NCI-H187 treated with DMSO at 0.1 percent for 48 hours (cell line): Measurements from ENCODE around the gene PIP5K1A.
"Not testable (repeated sequence)": the region's sequence is repeated elsewhere in the genome, so short reads cannot be mapped to it uniquely, and the experiment has no call there.

Source experiments
- DNase-seq: peaks from one replicate; lab custom pipeline; 2025; lab: John Stamatoyannopoulos, UW

PIP5K1A gene, protein sequence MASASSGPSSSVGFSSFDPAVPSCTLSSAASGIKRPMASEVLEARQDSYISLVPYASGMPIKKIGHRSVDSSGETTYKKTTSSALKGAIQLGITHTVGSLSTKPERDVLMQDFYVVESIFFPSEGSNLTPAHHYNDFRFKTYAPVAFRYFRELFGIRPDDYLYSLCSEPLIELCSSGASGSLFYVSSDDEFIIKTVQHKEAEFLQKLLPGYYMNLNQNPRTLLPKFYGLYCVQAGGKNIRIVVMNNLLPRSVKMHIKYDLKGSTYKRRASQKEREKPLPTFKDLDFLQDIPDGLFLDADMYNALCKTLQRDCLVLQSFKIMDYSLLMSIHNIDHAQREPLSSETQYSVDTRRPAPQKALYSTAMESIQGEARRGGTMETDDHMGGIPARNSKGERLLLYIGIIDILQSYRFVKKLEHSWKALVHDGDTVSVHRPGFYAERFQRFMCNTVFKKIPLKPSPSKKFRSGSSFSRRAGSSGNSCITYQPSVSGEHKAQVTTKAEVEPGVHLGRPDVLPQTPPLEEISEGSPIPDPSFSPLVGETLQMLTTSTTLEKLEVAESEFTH

DNA sequence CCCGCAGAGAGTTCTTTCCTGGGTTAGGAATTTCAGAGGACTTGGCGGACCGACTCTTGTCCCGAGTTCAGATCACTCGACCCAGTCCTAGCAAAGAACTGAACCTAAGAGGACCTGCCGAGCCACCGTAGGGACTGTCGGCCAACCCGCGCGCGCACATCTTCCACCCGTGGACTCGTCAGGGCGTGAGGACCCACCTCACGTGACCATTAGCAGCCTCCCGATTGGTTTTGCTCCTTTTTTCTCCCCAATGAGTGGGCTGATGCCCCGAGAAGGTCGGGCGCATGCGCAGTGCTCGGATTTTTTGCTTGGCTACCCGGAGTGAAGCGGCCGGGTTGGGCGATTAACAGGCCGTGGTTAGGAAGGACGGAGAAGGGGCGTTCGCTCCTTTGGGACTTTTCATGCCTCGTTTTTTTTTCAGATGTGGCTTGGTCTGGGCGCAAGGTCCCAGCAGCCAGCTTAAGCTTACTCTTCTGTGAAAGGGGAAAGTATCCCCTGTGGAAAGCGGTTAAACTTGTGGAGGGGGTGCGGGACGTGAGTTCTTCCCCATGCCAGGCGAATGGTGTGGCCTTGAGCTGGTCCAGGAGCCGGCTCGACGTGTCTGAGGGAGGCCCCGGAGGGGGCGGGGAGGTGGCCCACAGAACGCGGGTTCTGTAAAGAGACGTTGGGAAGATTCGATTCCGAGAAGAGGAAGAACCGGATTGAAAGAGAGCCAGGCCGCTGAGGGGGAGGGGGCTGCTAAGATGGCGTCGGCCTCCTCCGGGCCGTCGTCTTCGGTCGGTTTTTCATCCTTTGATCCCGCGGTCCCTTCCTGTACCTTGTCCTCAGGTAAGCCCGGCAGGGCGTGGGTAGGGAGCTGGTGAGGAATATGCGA is at the start of gene PIP5K1A:
Gene PIP5K1A, plus strand, starts transcription at position 299 of the 874 bp plus-strand sequence. Its CDS starts 445 bp downstream, at position 744.
- DNase-seq: peak; percentile 100

DNA sequence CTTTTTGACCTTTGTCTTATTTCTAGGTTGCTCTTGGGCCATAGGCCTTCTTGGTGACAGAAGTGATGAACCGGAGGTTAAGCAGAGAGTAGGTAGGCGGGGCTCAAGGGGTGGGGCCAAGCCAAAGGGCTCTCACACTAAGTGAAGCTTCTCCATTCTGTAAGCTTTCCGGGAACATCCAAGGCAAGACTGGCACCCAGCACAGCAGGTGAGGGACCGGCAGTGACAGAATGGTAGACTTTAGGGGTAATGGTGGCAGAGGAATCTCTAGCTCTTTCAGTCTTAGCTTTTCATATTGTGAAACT is 41.9 kb upstream of the PIP5K1A start, which contains the start of gene TNFAIP8L2:
Gene TNFAIP8L2, plus strand, starts transcription at position 135 of the 305 bp plus-strand sequence. CDS start 2,049 bp downstream, outside the sequence.
- DNase-seq: no peak

DNA sequence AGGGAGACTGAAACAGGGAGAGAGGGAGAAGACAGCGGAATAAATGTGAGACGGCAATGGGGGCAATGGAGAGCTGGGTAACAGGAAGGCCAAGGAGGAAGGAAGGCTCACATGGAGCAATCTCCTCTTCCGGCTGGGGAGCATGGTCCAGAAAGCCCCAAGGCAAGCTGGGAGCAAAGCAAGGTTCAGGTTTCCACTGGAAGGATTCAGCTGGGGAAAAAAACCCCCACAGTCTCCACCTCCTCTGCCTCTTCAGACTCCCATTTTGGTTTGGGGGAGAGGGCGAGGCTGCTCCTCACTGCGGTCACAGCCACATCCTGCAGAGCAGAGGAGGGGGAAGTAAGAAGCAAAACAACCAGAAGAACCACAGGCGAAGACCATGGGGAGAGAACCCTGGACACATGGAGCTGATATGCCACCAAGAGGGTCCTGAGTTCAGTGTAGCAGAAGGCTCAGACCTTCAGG is 41.3 kb upstream of the PIP5K1A start:
- no peak for DNase-seq

DNA sequence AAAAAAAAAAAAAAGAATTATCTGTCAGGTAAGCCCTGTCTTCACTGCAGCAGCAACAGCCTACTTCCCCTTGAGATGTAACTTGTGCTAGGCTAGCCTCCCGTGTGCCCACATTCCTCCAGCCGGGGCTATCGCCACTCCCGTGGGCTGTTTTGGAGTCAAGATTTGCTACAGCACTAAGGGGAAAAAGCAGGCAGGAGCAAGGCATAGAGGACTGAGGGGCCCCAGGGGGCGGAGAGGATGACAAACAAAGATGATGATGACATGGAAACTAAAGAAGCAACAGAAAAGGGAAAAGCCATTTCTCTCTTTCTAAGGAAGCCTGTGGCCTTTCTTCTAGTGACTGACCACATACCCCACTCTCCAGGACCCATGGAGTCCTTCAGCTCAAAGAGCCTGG is 40.0 kb upstream of the PIP5K1A start:
- no peak for DNase-seq

DNA sequence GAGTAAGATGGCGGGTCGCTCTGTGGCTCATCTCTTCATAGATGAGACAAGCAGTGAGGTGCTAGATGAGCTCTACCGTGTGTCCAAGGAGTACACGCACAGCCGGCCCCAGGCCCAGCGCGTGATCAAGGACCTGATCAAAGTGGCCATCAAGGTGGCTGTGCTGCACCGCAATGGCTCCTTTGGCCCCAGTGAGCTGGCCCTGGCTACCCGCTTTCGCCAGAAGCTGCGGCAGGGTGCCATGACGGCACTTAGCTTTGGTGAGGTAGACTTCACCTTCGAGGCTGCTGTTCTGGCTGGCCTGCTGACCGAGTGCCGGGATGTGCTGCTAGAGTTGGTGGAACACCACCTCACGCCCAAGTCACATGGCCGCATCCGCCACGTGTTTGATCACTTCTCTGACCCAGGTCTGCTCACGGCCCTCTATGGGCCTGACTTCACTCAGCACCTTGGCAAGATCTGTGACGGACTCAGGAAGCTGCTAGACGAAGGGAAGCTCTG is 39.6 kb upstream of the PIP5K1A start:
- DNase-seq: no peak

DNA sequence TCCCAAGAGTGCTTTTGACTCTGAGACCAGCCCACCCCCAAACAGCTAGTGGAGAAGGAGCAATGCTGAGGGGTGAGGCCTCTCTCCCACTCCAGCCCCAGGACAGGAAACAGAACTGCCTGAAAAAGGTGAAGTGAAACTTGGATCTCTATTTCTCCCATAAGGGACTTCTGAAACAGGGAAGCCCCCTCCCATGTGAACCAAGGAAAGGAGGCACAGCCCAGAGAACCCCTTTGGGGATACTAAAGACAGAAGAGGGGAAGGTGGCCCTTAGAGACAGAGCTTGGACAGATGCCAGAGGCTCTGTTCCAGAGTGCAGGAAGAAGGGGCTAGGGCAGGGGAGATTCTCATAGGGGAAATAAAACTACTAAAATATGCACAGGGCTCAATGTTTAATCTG is 39.0 kb upstream of the PIP5K1A start:
- no peak for DNase-seq

DNA sequence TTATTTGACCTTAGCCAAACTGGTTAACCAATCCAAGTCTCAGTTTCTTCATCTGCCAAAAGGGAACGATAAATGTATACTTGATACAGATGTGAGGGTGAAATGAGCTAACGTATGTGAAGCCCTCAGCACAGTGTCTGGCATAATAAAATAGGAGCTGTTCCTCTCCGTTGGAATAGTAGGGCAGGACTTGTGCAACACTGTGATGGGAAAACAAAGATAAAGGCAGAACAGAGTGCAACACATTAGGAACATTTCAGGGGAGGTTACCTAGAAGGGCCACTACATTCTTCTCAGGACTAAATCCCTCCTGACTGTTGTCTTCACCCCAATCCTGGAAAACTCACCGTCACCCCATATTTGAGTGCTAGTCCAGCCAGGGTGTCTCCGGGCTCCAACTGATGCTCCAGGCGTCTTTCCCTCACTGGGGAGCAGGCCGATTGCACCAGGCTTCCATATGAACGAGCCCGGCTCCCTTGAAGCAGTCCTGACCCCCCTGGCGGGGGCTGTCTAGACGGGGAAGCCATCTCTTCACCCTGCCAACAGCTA is 33.5 kb upstream of the PIP5K1A start:
- DNase-seq: no peak

DNA sequence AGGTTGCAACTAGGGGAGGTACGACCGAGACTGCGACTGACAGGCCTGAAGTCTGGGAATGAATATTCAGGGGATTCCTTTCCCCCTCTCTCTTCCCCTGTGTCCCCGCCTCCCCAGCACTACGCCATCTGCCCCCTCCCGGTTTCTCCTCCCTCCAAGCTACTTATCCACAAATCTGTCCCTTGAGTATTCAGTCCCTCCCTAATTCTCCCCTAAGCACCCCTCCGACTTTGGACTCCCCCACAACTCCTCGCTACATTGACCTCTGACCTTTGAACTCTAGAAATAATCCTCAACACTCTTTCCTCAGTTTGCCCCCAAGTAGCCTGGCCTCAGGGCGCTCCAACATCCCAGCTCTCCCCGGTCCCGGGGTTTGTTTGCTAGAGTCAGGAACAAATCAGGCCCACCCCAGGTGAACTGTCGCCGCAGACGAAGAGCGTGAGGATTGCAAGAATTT is 33.0 kb upstream of the PIP5K1A start:
- no peak for DNase-seq

DNA sequence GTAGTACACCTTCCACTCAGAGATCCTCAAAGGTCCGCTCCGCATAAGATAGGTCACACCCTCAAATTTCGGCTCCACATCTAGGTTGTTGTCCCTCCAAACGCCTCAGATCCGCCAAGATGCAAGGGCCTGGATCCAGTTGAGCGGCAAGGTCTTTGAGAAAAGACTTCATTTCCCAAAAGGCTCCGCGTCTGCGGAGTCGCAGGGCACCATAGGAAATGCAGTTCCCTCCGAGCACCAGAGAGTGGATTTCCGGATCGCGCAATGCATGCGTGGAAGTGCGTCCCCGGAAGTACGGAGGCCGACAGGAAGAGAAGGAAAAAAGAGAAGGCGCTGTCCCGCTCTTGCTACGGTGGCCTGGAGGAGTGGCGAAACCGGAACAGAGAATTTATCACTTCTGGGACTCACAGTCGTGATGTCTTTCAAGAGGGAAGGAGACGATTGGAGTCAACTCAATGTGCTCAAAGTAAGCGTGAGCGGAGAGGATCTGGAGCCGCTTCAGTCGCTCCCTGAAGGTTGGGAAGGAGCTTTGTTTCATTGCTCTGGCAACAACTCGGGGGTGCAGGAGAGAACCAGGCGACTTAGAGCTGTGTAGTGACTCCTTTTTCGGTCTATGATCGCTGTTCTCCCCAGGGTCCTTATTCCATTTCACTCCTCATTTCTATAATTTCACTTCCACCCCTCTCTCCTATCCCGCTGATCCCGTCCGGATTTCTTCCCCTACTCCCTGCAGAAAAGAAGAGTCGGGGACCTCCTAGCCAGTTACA is 32.4 kb upstream of the PIP5K1A start, which contains the start of the genes LYSMD1 and SCNM1:
Gene LYSMD1, minus strand, starts transcription at position 165 of the 767 bp plus-strand sequence. CDS start 644 bp downstream, outside the sequence.
Gene SCNM1, plus strand, starts transcription at position 407 of the 767 bp plus-strand sequence. Its CDS starts 9 bp downstream, at position 416.
- peak; percentile 99 for DNase-seq

DNA sequence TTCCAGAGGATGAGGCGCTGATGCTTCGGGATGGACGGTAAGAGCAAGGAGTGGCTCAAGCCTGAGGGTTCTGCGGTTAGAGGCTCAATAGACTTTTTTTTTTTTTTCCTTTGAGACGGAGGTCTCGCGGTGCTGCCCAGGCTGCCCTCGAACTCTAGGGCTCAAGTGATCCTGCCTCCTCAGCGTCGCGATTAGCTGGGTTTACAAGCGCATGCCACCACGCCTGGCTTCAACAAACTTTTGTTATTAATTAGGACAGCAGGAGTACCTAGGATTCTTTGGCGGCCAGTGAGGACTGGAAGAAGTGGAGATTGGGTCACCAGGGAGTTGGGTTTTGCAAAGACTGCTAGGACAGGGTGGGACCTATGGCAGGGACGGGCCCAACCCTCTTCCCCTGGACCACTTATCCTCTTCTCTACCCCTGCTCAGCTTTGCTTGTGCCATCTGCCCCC is 31.8 kb upstream of the PIP5K1A start:
- no peak for DNase-seq

DNA sequence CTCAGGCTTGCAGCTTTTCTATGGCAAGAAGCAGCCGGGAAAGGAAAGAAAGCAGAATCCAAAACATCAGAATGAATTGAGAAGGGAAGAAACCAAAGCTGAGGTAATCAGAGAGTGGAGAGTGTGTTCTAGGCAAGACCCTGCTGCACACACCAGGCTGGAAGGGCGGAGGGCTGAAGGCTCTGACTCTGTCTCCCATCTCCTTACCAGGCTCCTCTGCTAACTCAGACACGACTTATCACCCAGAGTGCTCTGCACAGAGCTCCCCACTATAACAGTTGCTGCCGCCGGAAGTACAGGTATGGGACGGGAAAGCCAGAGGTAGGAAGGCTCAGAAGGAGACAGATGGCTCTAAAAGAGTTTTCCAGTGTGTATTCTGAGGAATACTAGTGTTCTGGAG is 31.2 kb upstream of the PIP5K1A start:
- DNase-seq: no peak

DNA sequence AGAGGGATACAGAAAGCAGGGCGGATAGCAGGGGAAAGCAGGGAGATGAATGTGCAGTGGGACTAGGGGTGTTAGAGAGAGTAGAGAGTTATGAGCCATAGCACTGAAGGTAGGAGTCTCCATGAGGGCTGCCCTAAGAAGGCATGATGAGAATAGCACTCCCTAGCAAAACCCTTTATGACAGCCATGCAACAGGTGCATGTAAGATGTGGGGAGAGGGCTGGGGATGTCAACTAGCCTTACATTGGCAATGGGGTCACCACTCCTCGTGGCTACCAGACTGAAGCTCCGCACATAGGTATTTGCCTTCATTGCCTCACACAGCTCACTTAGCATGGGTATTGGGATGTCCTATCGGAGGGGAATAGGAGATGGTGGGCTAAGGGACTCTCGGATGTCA is 27.2 kb upstream of the PIP5K1A start:
- DNase-seq: no peak

DNA sequence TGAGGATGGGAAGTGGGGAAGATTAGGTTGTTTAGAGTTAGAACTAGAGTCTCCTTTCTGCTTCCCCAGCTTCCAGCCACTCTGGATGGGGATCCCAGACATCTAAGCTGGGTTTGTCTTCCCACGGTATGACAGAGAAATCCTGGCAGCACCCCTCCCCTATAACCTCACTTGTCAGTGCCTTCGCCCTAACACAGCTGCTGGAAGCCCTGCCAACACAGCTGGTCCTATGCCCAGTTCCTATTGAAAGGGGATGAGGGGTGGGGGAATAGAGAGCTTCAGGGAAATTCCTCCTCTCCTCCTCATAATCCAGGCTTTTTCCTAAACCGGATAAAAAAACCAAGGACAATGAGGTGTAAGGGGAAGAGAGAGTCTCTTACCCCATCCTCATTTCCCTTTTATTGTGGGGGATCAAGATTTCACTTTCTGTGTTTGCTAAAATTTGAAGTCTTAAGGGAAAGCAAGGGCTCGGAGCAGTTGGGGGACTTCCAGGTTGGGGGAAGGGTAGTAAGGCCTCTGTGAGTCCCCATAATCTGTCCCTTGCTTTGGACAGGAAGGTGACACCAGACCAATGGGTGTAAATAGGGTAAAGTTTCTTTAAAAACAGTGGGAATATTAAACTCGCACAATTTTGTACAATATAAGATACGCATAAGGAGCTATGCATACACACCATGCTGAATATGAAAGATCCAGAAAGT is 23.2 kb upstream of the PIP5K1A start:
- DNase-seq: no peak

DNA sequence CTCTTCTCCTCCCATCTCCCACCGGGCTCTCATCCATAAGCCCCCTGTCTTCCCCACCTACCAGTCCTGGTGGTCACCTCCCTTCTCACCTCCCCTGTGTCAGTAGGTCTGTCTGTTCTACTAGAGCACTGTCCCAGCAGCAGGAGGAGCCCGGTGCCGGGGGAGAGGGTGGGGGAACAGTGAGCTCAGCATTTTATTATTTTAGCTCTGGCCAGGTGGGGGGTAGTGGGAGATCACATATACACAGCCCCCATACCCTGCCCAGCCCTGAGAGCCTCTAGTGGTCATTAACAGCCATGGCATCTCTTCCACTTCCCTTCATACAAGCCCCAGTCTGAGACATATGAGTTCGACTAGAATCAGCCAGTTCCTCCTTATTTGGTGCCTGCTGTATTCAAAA is 22.5 kb upstream of the PIP5K1A start, which contains the start of gene TMOD4:
Gene TMOD4, minus strand, starts transcription at position 119 of the 400 bp plus-strand sequence. CDS start 1,106 bp downstream, outside the sequence.
- no peak for DNase-seq

DNA sequence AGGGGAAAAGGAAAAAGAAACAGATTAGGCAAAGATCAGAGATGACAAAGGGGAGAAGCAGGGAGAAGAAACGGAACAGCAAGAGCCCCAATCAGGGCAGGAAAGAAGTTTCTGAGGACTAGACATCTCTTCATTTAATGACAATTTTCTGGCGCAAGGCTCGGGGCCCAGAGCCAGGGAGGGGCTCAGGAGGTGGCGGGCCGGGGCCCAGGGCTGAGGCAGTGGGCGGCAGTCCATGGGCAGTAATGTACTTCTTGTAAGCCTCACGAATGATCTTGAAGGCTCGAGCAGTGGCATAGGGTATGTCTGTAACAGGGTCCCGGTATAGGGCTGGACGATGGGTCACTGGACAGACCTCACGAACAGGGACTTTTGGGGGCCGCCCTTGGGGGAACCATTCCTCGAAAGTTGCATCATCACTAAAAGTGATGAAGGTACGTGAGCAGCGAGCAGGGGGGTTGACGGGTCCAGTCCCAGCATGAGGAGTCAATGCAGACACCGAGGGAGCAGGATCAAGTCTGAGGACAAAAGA is 21.8 kb upstream of the PIP5K1A start:
- DNase-seq: no peak

DNA sequence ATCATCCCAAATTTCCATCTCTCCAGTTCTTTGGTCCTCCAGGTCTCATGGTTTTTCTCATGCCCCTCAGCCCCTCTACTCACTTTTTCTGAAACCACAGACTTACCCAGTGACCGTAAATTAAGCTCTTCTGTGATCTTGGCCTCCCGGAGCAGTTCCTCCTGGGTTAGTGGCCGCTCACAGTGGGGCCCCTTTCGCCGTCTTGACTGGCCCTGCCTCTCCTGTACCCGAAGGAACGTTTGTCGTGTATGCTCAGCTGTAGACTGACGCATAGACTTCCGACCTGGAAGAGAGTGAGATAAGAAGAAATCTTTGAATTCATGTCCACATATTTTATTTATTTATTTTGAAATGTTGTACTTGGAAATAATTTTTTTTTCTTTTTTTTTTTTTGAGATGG is 14.1 kb upstream of the PIP5K1A start:
- DNase-seq: no peak

DNA sequence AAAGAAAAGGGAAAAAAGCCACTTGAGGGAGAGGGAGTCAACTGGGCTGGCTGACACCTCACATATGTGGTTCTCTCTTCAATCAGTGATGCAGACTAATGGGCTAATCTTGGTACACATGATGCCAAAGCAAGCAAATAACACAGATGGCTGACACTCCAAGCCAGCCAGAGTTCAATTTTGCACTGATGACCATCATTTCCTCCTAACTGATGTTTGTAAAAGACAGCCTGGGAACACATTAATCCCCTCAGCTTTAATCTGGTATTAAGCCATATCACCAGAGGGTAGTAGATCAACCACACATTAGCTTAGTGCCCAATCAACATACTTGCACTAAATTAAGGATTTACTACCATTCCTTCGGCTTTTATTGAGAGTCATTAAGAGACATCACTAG is 11.1 kb upstream of the PIP5K1A start:
- no peak for DNase-seq

DNA sequence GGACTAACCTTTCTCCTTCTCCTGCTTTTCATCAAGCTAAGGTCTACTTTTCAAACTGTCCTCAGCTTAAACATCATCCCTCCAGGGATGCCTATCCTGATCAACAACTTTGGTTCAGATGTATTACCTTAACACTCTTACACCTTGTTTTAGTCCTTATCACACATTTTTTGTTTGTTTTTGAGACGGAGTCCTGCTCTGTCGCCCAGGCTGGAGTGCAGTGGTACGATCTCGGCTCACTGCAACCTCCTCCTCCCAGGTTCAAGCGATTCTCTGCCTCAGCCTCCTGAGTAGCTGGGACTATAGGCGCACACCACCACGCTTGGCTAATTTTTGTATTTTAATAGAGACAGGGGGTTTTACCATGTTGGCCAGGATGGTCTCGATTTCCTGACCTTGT is 9.7 kb upstream of the PIP5K1A start:
- DNase-seq: not testable (repeated sequence)

DNA sequence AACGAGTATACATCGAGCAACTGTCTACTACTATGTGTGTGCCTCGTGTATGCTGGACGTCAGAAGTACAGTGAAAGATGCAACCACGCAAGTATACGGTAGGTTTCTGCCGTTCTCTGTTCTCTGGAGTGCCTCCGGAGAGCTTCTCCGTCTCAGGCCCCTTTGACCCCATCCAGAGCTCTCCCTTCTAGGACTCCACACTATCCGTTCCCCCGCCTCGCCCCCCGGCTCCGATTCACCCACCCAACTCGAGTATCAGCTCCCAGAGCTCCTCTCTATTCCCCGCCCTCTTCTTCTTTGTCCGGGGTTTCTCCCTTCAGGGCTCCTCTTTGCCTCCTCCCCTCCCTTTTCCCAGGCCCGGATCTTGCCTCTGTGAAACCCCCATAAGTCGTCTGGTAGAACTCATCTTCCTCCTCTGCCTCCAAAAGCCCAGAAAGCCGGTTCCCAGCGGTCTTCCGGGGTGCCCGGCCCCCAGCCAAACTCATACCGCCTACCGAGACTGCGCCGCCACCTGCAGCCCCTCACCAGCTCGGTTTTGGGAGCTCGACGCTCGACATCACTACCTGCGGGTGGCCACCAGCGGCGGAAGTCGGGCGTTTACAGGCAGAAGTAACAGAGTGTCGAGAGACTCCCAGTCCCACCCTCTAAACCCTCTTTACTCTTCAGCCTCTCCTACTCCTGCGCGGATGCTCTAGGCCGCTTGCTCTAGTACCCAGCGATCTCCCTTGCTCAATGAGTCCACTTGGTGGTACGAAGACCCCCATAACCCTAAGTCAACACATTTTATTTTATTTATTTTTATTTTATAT is 8.5 kb upstream of the PIP5K1A start, which contains the start of gene VPS72:
Gene VPS72, minus strand, starts transcription at position 561 of the 809 bp plus-strand sequence. Its CDS starts 76 bp downstream, at position 485.
- peak; percentile 96 for DNase-seq
